Endothelial cell of umbilical vein (primary cell): Measurements from ENCODE around the gene AUTS2. TPM values are rescaled to one million over a fixed set of nuclear protein-coding genes. Genes with fewer than 3 reads are reported as not detected.

Experiments used
- BruUV-seq: library from RNA; stranded (reverse); fragments of 400-500 nt; replicated peaks from 2 replicates; lab custom pipeline; 2021; lab: Mats Ljungman, UMichigan
- CTCF ChIA-PET: fragments of 300-600, 350-600 bp; sonication (Branson Sonifier 250); formaldehyde crosslinking; loops from one replicate; lab custom pipeline; 2021; ENCODE audit warnings: antibody characterized with exemption, inconsistent platforms; lab: Charles Lee
- POLR2A ChIA-PET: fragments of 300-600, 350-600 bp; sonication (Branson Sonifier 250); formaldehyde crosslinking; loops from one replicate; lab custom pipeline; 2021; ENCODE audit warnings: antibody characterized with exemption, inconsistent platforms; lab: Charles Lee
- DNase-seq: peaks from one replicate; pipeline ENCODE4 v3.0.0-alpha.2; 2011; ENCODE audit warnings: low read depth, low spot score
- FAIRE-seq: peaks from 2 replicates; lab custom pipeline; 2011; peaks lifted over from hg19 to GRCh38; lab: Jason Lieb, UNC
- H2AFZ ChIP-seq: 2 replicates; pipeline ENCODE4 v1.6.0; 2012; ENCODE audit warnings: low read depth, low read length, control low read depth, inconsistent platforms
- H3K27ac ChIP-seq: 2 replicates; pipeline ENCODE4 v1.5.1; 2011; ENCODE audit warnings: low read depth, mild to moderate bottlenecking, control low read depth, low read length, moderate library complexity; ENCODE audit not compliant: insufficient read depth
- H3K27me3 ChIP-seq, 2 experiments: 2 replicates each; pipeline versions ENCODE4 v1.6.0 to v1.6.1; 2011; ENCODE audit warnings: low read length in 2 of 2, mixed read lengths in 1 of 2; ENCODE audit not compliant: control insufficient read depth in 2 of 2, insufficient read depth in 2 of 2
- H3K36me3 ChIP-seq, 2 experiments: 2 replicates in 1 of 2; 3 replicates in 1 of 2; pipeline ENCODE4 v1.5.1; 2011; ENCODE audit warnings: low read length in 2 of 2, mild to moderate bottlenecking in 1 of 2, moderate library complexity in 1 of 2; ENCODE audit not compliant: control insufficient read depth in 2 of 2, insufficient read depth in 2 of 2; ENCODE audit errors: extremely low read depth in 1 of 2
- H3K4me1 ChIP-seq: 3 replicates; pipeline ENCODE4 v1.5.1; 2011; ENCODE audit warnings: mild to moderate bottlenecking, low read length; ENCODE audit not compliant: control insufficient read depth, insufficient read depth; ENCODE audit errors: extremely low read depth
- H3K4me2 ChIP-seq: 2 replicates; pipeline ENCODE4 v1.6.1; 2011; ENCODE audit warnings: low read length, control low read depth, mixed read lengths; ENCODE audit not compliant: insufficient read depth
- H3K4me3 ChIP-seq, 3 experiments: fragments of 200-600 bp in 1 of 3; sonication (generic), shearing (Covaris generic) in 1 of 3; replicated peaks in 1 of 3; 2 replicates each; pipeline ENCODE4 v1.5.1; 2011 to 2016; ENCODE audit warnings: control low read depth in 3 of 3, low read length in 3 of 3, mild to moderate bottlenecking in 2 of 3, inconsistent platforms in 1 of 3, low read depth in 1 of 3, moderate library complexity in 1 of 3; ENCODE audit not compliant: insufficient read depth in 1 of 3
- H3K79me2 ChIP-seq: 2 replicates; pipeline ENCODE4 v1.6.0; 2012; ENCODE audit warnings: low read length, inconsistent platforms; ENCODE audit not compliant: control insufficient read depth, insufficient read depth
- H3K9ac ChIP-seq: replicated peaks from 2 replicates; pipeline ENCODE3; 2011; ENCODE audit warnings: low read length, control low read depth; ENCODE audit not compliant: insufficient read depth; ENCODE audit errors: extremely low read depth
- H3K9me1 ChIP-seq: replicated peaks from 3 replicates; pipeline ENCODE4 v1.6.0; 2011; ENCODE audit warnings: mild to moderate bottlenecking, low read length; ENCODE audit not compliant: control insufficient read depth, insufficient read depth; ENCODE audit errors: extremely low read depth
- H3K9me3 ChIP-seq: replicated peaks from 2 replicates; pipeline ENCODE4 v1.5.1; 2012; ENCODE audit warnings: low read length, inconsistent platforms; ENCODE audit not compliant: control insufficient read depth, insufficient read depth
- H4K20me1 ChIP-seq: replicated peaks from 2 replicates; pipeline ENCODE3; 2011; ENCODE audit warnings: mild to moderate bottlenecking, low read length; ENCODE audit not compliant: control insufficient read depth, insufficient read depth; ENCODE audit errors: extremely low read depth
- GATA2 ChIP-seq: IDR thresholded peaks from 2 replicates; pipeline ENCODE4 v1.7.0; 2011; ENCODE audit warnings: low read depth, mild to moderate bottlenecking, moderate library complexity, mixed read lengths, low read length; ENCODE audit not compliant: insufficient read length, insufficient read depth
- JUN ChIP-seq: IDR thresholded peaks from 2 replicates; pipeline ENCODE4 v1.6.1; 2011; ENCODE audit warnings: borderline replicate concordance, low read depth; ENCODE audit not compliant: insufficient read length, insufficient read depth
- dilution Hi-C: fragments of 300-500 bp; cut with MboI; formaldehyde crosslinking; loops from one replicate; pipeline ENCODE4 v1.15.0; 2019; ENCODE audit warnings: low sequenced_read_pairs; ENCODE audit not compliant: extremely low pct_ligation_motif_present
- intact Hi-C: fragments of 100-400 bp; cut with micrococcal nuclease; formaldehyde crosslinking; loops from one replicate; pipeline ENCODE4 v1.10.0; 2022
- polyA plus RNA-seq, 4 experiments: library from polyadenylated mRNA; depleted of rRNA in 3 of 4; stranded (reverse) in 3 of 4; unstranded in 1 of 4; fragments of >200 nt; gene quantifications; 2 replicates each; pipeline versions ENCODE4 v1.2.1 to v1.2.3, GENCODE V29; 2011 to 2012; ENCODE audit warnings: missing spikeins in 1 of 4
- total RNA-seq: library from RNA; stranded (reverse); gene quantifications from 2 replicates; pipeline ENCODE4 v1.2.3, GENCODE V29; 2021

The AUTS2 gene
- total and polyA plus RNA-seq, 2 donors (not counting 3 experiments of a cell fraction or from before 2014, with no cell fraction given) = 0.59 to 8.0 TPM

DNA sequence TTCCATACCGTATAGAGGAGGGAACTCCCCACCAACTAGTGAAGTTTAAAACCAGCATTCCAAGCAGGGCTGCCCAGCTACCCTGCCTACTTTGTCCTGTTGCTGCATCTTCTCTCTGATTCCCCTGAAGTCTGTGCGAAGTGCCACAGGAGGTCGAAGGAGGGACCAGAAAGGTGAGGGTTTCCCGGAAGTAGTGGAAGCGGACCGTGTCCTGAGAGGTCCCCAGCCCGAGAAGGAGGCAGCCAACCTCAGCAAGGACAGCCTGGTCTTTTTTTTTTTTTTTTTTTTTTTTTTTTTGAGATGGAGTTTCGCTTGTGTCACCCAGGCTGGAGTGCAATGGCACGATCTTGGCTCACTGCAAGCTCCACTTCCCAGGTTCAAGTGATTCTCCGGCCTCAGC lies 861.8 kb downstream of the AUTS2 start:
- Histone ChIP-seq H4K20me1 (no peaks in the 10 kb centered on the region), H3K9me3 (peaks cover 4% of the 10 kb centered on the region), H3K79me2 (no peaks in the 10 kb centered on the region), H3K4me3 (no peak overlapping the region), H3K36me3 (no peaks in the 10 kb centered on the region), H3K9ac (no peak overlapping the region), H3K4me2 (no peak overlapping the region), H3K9me1 (no peaks in the 10 kb centered on the region), H3K27ac (no peak overlapping the region), H3K27me3 (no peaks in the 10 kb centered on the region), H3K4me1 (no peaks in the 10 kb centered on the region), H2AFZ (no peak overlapping the region)
- FAIRE-seq (no peak), DNase-seq (no peak)
- ChIA-PET CTCF (no interaction called here), POLR2A (interaction anchor here (0.7 kb wide), 1 partner anchor 90 kb away, joined by 3 read pairs; no protein-coding TSS in a partner anchor)
- TF ChIP-seq JUN = no peak
- dilution Hi-C loops = no loop called here
- no TSS peak for BruUV-seq
- intact Hi-C loops = no loop called here

DNA sequence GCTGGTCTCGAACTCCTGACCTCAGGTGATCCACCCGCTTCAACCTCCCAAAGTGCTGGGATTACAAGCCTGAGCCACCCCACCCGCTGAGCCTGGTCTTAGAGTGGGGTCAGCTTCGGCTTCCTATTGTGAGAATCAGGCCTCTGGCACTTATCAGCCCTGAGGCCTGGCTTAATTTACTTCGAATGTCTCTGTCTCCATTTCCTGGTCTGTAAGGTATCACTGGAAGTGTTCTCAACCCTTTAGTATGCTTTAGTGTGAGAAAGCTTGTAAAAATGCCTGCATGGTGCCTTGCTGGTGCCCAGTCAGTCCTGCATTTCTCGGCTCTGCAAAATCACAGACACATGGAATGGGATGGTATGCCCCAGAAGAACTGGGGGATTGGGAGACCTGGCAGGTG lies 862.3 kb downstream of the AUTS2 start:
- Histone ChIP-seq H3K9me1 (no peaks in the 10 kb centered on the region), H4K20me1 (no peaks in the 10 kb centered on the region), H3K27me3 (no peaks in the 10 kb centered on the region), H3K36me3 (no peaks in the 10 kb centered on the region), H3K4me3 (no peak overlapping the region), H3K4me1 (no peaks in the 10 kb centered on the region), H2AFZ (no peak overlapping the region), H3K9me3 (peaks cover 4% of the 10 kb centered on the region), H3K9ac (no peak overlapping the region), H3K27ac (no peak overlapping the region), H3K4me2 (no peak overlapping the region), H3K79me2 (no peaks in the 10 kb centered on the region)
- no TSS peak for BruUV-seq
- intact Hi-C loops (no loop called here), dilution Hi-C loops (no loop called here)
- DNase-seq = no peak
- CTCF ChIA-PET = no interaction called here
- no peak for FAIRE-seq
- TF ChIP-seq JUN (no peak), GATA2 (no peak)
- POLR2A ChIA-PET = interaction anchor here (0.7 kb wide), 1 partner anchor 90 kb away, joined by 3 read pairs; no protein-coding TSS in a partner anchor
